ENCODE results near the gene LSAMP.

LSAMP gene

GRCh38 chr3:116154389-116154788 is 290.9 kb downstream of the LSAMP start:
- no peak for DNase-seq

- DNase-seq: no peak
Measured at GRCh38 chr3:116153174-116153573, 292.1 kb downstream of the LSAMP start.

- no peak for DNase-seq
Measured at GRCh38 chr3:116150655-116151167, 294.6 kb downstream of the LSAMP start.

- DNase-seq: peak; percentile 69
Measured at GRCh38 chr3:116148881-116149851, 296.1 kb downstream of the LSAMP start.

- DNase-seq: no peak
Measured at GRCh38 chr3:116145613-116146012, 299.7 kb downstream of the LSAMP start.

GRCh38 chr3:116141724-116142123 is 303.6 kb downstream of the LSAMP start:
- no peak for DNase-seq

GRCh38 chr3:116140100-116140689 is 305.1 kb downstream of the LSAMP start:
- peak; percentile 65 for DNase-seq

- no peak for DNase-seq
Measured at GRCh38 chr3:116139641-116140040, 305.6 kb downstream of the LSAMP start.

- DNase-seq: no peak
Measured at GRCh38 chr3:116135457-116136085, 309.7 kb downstream of the LSAMP start.

- DNase-seq: peak; percentile 32
Measured at GRCh38 chr3:116129187-116129946, 315.9 kb downstream of the LSAMP start.

GRCh38 chr3:116127464-116127863 is 317.8 kb downstream of the LSAMP start:
- no peak for DNase-seq

- no peak for DNase-seq
Measured at GRCh38 chr3:116124166-116124565, 321.1 kb downstream of the LSAMP start.

- DNase-seq: no peak
Measured at GRCh38 chr3:116118475-116119169, 326.7 kb downstream of the LSAMP start.

- no peak for DNase-seq
Measured at GRCh38 chr3:116114586-116114985, 330.7 kb downstream of the LSAMP start.

GRCh38 chr3:116112696-116113095 is 332.6 kb downstream of the LSAMP start:
- DNase-seq: no peak

GRCh38 chr3:116111765-116112164 is 333.5 kb downstream of the LSAMP start:
- no peak for DNase-seq

GRCh38 chr3:116103868-116104530 is 341.3 kb downstream of the LSAMP start:
- no peak for DNase-seq

- DNase-seq: no peak
Measured at GRCh38 chr3:116102037-116102436, 343.2 kb downstream of the LSAMP start.

- DNase-seq: no peak
Measured at GRCh38 chr3:116097226-116097625, 348.1 kb downstream of the LSAMP start.

GRCh38 chr3:116096631-116097030 is 348.7 kb downstream of the LSAMP start:
- no peak for DNase-seq

- DNase-seq: no peak
Measured at GRCh38 chr3:116093374-116093773, 351.9 kb downstream of the LSAMP start.

GRCh38 chr3:116087426-116087825 is 357.9 kb downstream of the LSAMP start:
- no peak for DNase-seq

Data from COR-L47 (cell line).